Fibroblast of gingiva (primary cell): ENCODE results near the gene PCDHB3.
"Not testable (repeated sequence)": the region's sequence is repeated elsewhere in the genome, so short reads cannot be mapped to it uniquely, and the experiment has no call there.

Experiments
- DNase-seq: peaks from one replicate; pipeline ENCODE4 v3.0.0-alpha.2; 2011; ENCODE audit warnings: low read depth

PCDHB3 gene

DNA sequence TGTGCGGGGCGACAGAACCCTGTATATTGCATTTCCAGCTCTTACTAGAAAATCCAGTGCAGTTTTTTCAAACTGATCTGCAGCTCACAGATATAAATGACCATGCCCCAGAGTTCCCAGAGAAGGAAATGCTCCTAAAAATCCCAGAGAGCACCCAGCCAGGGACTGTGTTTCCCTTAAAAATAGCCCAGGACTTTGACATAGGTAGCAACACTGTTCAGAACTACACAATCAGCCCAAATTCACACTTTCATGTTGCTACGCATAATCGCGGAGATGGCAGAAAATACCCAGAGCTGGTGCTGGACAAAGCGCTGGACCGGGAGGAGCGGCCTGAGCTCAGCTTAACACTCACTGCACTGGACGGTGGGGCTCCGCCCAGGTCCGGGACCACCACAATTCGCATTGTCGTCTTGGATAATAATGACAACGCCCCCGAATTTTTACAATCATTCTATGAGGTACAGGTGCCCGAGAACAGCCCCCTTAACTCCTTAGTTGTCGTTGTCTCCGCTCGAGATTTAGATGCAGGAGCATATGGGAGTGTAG is 35.5 kb downstream of the PCDHB3 start:
- DNase-seq: no peak

GRCh38 chr5:141137346-141137745 is 37.1 kb downstream of the PCDHB3 start:
- DNase-seq: not testable (repeated sequence)

- DNase-seq: no peak
These were observed 49.5 kb downstream of the PCDHB3 start, which contains the start of gene PCDHB6 for GRCh38 chr5:141149812-141150211. Gene PCDHB6 (plus strand): TSS chr5:141150057. CDS start chr5:141150258, 201 bp downstream.

DNA sequence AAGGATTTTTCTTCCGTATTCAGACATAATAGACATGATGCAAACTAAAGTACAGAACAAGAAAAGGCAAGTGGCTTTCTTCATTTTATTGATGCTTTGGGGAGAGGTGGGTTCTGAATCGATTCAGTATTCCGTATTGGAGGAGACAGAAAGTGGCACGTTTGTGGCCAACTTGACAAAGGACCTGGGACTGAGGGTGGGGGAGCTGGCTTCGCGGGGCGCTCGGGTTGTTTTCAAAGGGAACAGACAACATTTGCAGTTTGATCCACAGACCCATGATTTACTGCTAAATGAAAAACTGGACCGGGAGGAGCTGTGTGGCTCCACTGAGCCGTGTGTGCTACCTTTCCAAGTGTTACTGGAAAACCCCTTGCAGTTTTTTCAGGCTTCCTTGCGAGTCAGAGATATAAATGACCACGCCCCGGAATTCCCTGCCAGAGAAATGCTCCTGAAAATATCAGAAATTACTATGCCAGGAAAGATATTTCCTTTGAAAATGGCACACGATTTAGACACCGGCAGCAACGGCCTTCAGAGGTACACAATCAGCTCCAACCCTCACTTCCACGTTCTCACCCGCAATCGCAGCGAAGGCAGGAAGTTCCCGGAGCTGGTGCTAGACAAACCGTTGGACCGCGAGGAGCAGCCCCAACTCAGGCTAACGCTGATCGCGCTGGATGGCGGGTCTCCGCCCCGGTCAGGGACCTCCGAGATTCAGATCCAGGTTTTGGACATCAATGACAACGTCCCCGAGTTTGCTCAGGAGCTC is 50.1 kb downstream of the PCDHB3 start:
- no peak for DNase-seq

GRCh38 chr5:141150993-141151325 is 50.7 kb downstream of the PCDHB3 start:
- DNase-seq: no peak

GRCh38 chr5:141151632-141152031 is 51.4 kb downstream of the PCDHB3 start:
- not testable (repeated sequence) for DNase-seq

GRCh38 chr5:141152096-141152495 is 51.8 kb downstream of the PCDHB3 start:
- DNase-seq: not testable (repeated sequence)
